Cardiac septum (tissue), 1 donor: Measurements from ENCODE around the gene RFX6. TPM values are rescaled to one million over a fixed set of nuclear protein-coding genes. Genes with fewer than 3 reads are reported as not detected.
"Not testable (repeated sequence)": the region's sequence is repeated elsewhere in the genome, so short reads cannot be mapped to it uniquely, and the experiment has no call there.

Experiments
- DNase-seq: peaks from one replicate; pipeline ENCODE4 v3.0.0-alpha.2; 2020; ENCODE audit warnings: low spot score
- intact Hi-C: fragments of 100-400 bp; cut with DNase I; formaldehyde crosslinking; loops from one replicate; pipeline ENCODE4 v1.14.0; 2022
- long read RNA-seq: library from polyadenylated mRNA; unstranded; transcript quantifications from one replicate; pipeline ENCODE4 v2.0.0, GENCODE V29; 2021
- total RNA-seq: library from RNA; stranded (reverse); fragmentation: NEBNext Ultra II Directional; extraction: Animal tissue kit (Norgen Biotek cat#: 25700); gene quantifications from one replicate; pipeline ENCODE4 v1.2.1, GENCODE V29; 2021
- donor health status: DM: no; HTN: no; CAD: no.

The RFX6 gene
- not detected for total RNA-seq
- long read RNA-seq, result 0 reads

DNA sequence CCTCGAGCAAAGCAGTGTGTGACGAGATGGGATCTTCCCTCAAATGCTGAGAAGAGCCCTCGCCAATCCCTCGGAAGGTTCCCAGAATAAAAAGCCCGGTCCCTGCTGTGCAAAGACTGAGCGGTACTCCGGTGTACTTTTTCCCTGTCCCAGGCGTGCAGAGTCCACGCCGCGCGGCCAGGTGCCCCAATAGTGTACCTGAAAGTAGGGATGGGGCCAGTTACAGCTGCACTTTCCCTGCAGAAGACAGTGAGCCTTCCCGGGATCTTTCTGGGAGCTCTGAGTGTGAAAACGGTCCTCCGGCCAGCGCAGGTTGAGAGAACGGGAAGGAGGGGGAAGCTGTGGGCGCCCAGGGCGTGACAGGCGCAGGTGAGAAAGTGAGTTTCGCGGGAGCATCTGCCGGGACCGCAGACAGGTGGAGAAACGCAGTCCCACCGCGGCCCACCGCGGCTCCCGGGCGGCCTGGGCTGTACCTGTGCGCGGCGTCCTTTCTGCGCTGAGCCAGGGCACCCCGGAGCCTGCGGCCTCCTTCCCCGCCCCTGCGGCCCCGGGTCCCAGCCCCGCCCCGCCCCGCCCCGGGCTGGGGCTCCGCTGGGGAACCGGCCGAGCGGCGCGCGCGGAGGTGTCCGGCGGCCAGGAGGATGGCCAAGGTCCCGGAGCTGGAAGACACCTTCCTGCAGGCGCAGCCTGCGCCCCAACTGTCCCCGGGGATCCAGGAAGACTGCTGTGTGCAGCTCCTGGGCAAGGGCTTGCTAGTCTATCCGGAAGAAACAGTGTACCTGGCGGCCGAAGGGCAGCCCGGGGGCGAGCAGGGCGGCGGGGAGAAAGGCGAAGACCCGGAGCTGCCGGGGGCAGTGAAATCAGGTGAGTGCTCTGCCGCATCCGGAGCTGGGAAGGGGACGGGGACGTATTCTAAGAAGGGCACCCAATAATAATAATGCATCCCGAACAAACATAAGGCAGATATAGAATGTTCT lies at the start of gene RFX6:
Gene RFX6, plus strand, starts transcription at position 608 of the 977 bp plus-strand sequence. Its CDS starts 34 bp downstream, at position 642.
- intact Hi-C loops, result no loop called here
- no peak for DNase-seq

DNA sequence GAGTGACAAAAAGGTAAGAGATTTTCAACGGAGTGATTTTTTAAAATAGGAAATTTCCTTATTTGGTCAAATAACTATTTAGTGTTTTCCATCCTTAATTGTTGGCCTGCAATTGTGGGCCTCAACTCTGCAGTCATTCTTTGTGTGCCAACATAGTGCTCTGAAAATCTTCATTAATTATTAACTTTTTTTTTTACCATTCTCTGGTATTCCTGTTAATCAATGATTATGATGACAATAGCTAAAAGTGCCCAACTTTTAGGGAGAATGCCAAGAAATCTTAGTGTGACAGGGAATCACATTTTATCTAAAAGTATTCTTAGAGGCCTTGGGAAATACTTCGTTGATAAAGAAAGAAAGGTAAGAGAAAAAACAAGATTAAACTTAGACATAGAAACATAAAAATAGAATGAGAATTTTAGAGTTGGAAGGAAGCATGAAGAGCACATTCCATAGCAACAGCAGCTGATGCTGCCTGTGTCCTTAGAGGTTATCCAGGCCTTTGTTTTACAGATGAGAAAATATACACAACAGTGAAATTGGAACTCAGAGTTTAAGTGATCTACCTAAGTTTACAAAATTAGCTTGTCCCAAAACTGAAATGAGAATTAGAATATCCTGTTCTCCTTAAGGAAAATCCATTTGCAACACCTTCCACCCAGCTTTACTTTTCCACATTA lies 49.3 kb upstream of the RFX6 start:
- no peak for DNase-seq
- intact Hi-C loops, result no loop called here

DNA sequence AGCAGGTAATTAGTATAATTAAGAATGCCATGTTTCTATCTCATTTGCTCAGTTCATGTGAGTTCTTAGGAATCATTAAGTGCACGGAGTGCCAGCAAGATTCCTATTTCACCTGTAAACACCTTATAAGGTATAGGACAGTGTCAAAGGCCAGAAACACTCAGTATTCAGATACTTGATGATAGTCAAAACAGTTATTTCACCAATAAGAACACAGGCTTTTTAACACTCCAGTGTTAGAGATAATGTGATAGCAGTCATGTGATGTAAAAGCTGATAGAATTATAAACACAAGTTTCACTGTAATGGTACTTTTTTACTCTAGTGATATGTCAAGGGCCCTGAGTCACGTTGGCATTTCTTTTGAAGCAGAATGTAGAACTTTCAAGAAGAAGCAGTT lies 48.1 kb upstream of the RFX6 start, which contains the start of gene GPRC6A:
Gene GPRC6A, minus strand, starts transcription at position 101 of the 400 bp plus-strand sequence. Its CDS starts 70 bp downstream, at position 31.
- intact Hi-C loops, result no loop called here
- DNase-seq, result no peak

DNA sequence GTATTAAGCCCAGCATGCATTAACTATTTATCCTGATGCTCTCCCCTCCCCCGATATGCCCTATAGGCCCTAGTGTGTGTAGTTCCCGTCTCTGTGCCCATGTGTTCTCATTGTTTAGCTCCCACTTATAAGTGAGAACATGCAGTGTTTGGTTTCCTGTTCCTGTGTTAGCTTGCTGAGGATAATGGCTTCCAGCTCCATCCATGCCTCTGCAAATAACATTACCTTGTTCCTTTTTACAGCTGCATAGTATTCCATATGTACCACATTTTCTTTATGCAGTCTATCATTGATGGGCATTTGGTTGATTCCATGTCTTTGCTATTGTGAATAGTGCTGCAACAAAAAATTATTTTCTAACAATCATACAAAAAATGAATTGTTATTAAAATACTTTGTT lies 42.5 kb upstream of the RFX6 start:
- intact Hi-C loops, DNase-seq: not testable (repeated sequence)

DNA sequence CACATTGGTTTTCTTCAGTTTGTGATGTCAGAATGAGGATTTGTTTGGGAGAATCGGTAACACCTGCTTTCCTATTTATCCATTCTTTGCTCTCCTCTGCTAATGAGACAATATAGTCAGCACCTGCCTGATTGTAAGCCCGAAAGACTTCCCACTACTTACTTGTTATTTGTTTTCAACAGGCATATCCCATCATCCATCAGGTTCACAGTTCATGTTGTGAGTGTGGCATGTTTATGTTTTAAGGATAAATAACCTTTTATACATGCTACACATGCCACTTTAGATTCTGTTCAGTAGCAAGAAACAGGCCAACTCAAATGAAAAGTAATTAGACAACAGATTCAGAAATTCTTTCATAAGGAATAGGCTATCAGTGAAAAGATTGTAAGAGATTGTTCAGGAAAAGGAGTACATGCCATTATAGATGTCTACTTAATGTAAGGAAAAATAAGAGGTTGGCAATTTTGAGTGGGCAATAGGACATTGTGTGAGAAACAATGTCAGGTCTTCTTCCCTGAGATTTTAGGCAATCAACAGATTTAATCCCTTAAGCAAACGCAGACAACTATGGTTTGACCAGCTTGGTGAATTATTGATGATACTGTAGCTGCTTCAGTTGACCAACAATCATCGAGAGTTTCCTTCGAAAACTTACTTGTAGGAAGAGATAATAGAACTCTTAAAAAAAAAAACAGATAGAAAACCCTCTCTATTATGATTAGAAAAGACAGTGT lies 40.3 kb upstream of the RFX6 start:
- intact Hi-C loops, result no loop called here
- no peak for DNase-seq

DNA sequence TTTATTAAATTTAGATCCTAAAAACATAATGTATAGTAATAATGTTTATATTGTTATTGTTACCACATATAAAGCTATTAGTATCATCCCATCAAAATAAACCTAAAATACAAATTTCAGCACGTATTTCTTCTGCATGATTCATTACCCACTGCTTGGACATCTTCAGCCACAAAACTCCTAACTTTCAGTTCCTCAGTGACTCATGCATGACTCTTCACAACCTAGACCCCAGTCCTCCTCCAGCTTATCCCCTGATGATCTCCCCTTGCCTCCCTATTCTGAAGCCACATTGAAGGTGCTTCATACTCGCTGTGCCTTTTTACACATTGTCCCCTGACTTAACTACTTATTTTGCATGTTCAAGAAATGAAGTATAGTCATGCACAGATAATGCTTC lies 37.0 kb upstream of the RFX6 start:
- no peak for DNase-seq
- intact Hi-C loops, result no loop called here

GRCh38 chr6:116842459-116842858 lies 34.6 kb upstream of the RFX6 start:
- intact Hi-C loops, result no loop called here

GRCh38 chr6:116847227-116847626 lies 29.8 kb upstream of the RFX6 start:
- intact Hi-C loops, result no loop called here
- DNase-seq, result no peak

More at GRCh38 chr6:116842459-116842858, 34.6 kb upstream of the RFX6 start:
- no peak for DNase-seq

DNA sequence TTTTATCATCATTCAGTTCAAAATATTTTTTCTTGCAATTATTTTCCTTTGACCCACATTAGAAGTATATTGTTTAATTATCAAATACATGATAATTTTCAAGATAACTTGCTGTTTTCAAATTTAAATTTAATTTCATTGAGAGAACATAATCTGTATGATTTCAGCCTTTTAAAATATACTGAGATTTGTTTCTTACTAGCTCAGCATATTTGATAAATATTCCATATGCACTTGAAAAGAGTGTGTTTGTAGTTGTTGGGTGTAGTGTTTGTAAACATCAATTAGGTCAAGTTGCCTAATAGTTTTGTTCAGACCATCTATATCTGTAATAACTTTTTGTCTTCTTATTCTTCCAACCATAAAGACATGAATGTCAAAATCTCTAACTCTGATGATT lies 19.0 kb upstream of the RFX6 start:
- intact Hi-C loops, result no loop called here

DNA sequence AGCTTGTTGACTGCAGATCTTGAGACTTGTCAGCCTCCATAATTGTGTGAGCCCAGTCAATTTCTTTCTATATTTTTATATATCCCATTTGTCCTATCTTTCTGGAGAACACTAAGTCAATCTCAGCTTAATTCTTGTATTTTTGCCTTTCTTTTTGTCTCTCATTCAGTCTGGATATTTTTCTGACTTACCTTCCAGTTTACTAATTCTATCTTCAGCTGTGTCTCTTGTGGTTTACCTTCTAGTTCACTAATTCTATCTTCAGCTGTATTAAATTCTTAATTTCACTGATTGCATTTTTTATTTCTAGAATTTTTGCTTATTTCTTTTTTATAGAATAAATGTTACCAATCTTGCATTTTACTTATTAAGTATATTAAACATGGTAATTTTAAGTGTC lies 17.8 kb upstream of the RFX6 start:
- DNase-seq, result no peak
- intact Hi-C loops, result no loop called here

More for the DNA sequence above, 19.0 kb upstream of the RFX6 start:
- no peak for DNase-seq

DNA sequence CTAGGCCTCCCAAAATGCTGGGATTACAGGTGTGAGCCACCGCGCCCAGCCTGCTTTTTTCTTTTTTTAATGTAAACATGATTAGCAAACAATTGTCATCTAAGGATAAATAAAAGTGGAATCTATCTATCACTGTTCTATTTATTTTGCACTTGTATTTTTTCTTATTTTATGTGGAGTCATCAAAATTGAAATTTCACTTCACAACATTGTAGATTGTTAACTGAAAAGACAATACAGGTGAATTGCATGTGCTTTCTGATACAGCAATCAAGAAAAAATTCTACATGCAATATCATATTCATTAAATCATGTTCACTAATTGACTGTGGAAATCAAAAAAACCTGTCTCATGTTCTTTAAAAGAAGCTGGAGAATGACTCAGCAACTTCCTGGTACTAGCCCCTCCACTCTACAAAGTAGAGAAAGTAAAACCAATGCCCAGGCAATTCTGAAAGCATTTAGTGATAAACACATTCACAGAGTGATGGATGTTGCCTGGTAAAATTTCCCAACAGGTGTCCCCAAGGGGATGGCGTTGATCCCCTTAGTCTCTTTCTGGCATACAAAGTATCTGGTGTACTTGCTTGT lies 10.7 kb upstream of the RFX6 start:
- no peak for DNase-seq
- intact Hi-C loops, result no loop called here

GRCh38 chr6:116872771-116873170 lies 4.3 kb upstream of the RFX6 start:
- intact Hi-C loops, result no loop called here
- no peak for DNase-seq

DNA sequence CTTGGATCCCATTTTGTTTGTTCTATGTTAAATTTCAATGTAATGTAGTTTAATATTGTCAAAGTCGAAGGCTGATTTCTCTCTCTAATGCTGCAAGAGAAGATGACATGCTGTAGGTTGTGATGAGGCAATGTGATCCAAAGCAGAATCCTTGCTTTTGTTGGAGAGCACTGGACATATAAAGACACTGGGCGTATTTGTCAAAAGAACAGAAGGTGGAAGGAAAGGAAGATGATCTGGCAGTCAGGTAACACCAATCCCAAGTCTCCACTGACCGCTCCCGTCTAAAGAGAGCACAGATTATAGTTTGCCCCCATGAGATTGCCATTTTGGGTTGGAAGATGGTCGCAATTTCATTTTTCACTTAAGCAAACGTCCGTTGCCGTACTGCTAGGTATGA lies 935 bp upstream of the RFX6 start:
- DNase-seq, result no peak
- intact Hi-C loops, result no loop called here

DNA sequence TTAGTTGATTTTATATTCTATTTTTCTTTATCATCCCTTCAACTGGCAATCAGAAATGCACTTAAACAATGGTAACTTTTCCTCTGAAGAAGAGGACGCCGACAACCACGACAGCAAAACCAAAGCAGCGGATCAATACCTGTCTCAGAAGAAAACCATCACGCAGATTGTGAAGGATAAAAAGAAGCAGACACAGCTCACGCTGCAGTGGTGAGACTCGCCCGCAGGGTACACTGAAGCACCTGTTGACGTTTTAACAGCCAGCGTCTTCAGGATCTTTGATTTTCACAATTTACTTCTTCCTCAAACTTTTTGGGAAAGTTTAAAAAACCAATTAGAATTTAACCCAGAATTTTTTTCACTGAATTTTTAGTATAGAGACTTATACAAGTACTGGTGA lies 701 bp downstream of the RFX6 start:
- no peak for DNase-seq
- intact Hi-C loops, result no loop called here

DNA sequence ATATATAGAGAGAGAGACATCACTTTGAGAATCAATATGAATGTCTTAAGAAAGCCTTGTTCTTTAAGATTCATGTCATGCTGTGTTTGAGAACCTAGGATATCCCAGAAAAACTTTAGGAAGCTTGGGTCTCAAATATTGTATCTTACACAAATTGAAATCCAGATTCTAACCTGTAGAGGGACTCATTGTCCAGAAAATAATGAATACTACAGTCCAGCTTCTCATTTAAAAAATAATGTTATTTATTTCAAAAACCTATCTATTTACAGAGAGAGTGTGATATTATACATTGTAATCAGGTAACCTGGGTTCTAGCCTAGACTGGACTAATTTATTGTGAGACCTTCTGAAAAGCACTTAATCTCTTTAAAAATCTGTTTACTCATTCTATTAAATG lies 4.2 kb downstream of the RFX6 start:
- DNase-seq, result no peak
- intact Hi-C loops, result loop anchor here (5.0 kb wide), 1 partner anchor 86 kb away; no protein-coding TSS in a partner anchor

DNA sequence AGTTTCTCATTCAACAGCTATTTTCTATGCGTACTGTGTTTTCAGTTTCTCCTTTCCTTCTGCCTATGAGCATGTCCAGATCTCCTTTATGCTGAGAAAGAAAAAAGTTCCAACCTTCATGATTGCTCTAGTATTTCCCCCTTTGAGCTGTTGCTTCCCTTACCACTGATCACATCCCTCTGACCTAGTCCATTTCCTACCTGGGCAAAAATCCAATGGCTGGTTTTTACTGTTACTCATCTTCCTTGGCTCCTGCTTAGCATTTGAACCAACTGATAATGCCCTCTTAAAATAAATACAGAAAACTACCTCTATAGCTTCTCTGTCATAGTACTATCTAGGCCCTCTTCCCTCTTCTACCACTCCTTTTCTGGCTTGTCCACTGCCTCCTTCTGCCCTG lies 6.0 kb downstream of the RFX6 start:
- no peak for DNase-seq
- intact Hi-C loops, result loop anchor here (5.0 kb wide), 1 partner anchor 84 kb away; no protein-coding TSS in a partner anchor

GRCh38 chr6:116884530-116884929 lies 7.5 kb downstream of the RFX6 start:
- intact Hi-C loops, result loop anchor here (5.0 kb wide), 1 partner anchor 83 kb away; no protein-coding TSS in a partner anchor
- no peak for DNase-seq

GRCh38 chr6:116887168-116887567 lies 10.1 kb downstream of the RFX6 start:
- intact Hi-C loops, result no loop called here
- DNase-seq, result no peak

DNA sequence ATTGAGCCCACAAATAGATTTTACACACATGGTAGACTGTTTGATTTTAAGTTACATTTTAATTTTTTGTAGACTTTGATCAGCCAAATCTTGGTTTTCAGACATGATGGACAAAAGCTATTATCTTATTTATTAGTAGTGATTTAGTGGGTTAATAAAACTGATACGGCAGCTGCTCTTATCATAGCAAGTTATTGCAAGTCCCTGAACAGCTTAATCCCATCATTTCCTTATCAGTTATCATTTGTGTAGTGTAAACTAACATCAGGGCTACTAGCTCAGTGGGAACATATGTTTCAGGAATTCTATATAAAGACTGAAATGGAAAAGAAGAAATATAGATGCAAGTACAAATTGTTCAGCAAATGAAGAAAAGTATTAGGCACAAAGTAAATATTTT lies 10.9 kb downstream of the RFX6 start:
- DNase-seq, result no peak
- intact Hi-C loops, result no loop called here
